ENCODE measurements around the gene C2CD4D.

DNA sequence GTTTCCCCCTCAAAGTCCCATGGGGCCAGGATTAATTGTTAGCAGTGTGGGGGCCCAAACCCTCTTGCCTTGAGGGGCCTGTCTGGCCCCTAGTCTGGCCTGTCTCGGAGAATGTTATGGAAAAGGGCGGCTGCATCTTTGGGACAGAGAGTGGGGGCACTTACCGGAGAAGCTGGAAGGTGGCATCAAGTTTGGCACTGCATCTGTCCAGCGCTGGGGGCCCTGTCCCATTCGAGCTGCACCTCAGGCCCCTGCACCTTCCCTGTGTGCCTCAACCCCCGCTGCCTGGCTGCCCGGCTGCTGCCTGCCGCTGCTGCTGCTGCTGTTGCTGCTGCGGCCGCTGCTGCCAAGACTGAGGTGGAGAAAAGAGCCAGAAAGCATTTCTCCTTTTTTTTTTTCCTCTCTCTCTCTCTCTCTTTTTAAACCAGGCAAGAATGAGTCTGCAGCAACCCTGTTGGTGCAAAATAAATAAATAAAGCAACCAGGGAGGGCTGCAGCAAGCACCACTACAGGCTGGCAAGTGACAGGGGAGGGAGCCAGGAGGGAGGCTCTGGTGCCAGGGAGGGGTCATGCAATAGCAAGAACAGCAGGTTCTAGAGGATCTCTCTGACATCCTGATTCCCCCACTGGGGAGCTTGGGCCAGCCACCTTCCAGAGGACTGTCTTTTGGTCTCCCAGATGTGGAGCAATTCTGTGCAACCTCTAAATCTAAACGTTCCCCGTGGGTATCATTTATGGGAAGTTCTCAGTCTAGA lies 34.4 kb downstream of the C2CD4D start, which contains the start of gene LINGO4:
- TF ChIP-seq, protein P1, sequence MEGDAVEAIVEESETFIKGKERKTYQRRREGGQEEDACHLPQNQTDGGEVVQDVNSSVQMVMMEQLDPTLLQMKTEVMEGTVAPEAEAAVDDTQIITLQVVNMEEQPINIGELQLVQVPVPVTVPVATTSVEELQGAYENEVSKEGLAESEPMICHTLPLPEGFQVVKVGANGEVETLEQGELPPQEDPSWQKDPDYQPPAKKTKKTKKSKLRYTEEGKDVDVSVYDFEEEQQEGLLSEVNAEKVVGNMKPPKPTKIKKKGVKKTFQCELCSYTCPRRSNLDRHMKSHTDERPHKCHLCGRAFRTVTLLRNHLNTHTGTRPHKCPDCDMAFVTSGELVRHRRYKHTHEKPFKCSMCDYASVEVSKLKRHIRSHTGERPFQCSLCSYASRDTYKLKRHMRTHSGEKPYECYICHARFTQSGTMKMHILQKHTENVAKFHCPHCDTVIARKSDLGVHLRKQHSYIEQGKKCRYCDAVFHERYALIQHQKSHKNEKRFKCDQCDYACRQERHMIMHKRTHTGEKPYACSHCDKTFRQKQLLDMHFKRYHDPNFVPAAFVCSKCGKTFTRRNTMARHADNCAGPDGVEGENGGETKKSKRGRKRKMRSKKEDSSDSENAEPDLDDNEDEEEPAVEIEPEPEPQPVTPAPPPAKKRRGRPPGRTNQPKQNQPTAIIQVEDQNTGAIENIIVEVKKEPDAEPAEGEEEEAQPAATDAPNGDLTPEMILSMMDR (IDR thresholded peaks at IDR 0.05; ENCODE audit: insufficient read depth, low read length, poor library complexity, severe bottlenecking) = no peak
- no peak for TF ChIP-seq EZH2phosphoT487 (conservative IDR thresholded peaks at IDR 0.05; ENCODE audit: low read length)

Data from SU-DHL-6 (cell line).